ENCODE results near the gene TRIO. TPM values are rescaled to one million over a fixed set of nuclear protein-coding genes. Genes with fewer than 3 reads are reported as not detected.
A peak's percentile ranks its signal among the peaks of the same experiment; 100 is the strongest.

TRIO gene
- total RNA-seq, 1 experiment from 2014 or later = 88.8 TPM

DNA sequence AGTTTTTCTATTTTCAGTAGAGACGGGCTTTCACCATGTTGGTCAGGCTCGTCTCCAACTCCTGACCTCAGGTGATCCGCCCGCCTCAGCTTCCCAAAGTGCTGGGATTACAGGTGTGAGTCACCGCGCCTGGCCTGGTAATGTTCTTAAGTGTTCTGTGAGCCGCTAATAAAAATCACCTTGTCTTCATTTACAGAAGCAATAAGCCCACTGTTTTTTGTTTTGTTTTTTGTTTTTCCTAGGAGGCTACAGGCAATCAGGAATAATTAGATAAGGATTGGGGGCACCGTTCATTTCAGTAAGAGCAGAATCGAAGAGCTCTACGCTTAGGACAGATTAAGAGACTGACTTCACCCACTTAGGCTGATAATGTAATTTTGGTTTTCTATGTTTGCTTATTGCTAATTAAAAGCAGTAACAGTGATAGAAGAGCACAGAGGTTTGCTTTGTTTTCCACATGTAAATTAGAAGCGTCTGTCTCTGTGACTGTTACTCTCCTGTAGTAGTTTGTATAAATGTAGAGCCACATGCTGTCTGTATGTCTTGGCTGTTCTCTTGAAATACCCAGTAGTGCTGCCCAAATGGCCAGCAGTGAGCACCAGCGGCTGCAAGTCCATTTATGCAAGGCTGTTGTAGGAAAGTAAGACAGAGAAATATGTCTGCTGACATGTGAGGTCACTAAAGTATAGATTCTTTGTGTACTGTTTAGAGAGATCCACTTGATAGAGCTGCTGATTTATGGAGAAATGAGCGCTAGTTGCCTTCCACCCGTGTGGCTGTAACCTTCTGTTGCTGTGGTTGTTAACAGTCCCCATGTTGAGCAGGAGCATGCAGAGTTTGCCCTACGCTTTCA is 30.5 kb downstream of the TRIO start:
- Mint-ChIP-seq H3K4me3 (peak overlapping the region; percentile 34), H3K27ac (peak overlapping the region; percentile 91), H3K4me1 (peaks cover 75% of the 10 kb centered on the region), H3K9me3 (no peaks in the 10 kb centered on the region), H3K27me3 (ENCODE audit: low read depth) (no peaks in the 10 kb centered on the region), H3K36me3 (no peaks in the 10 kb centered on the region)
- ATAC-seq (peak; percentile 9), DNase-seq (ENCODE audit: low spot score) (no peak)
- ChIA-PET POLR2A (no interaction called here), CTCF (interaction anchor here (0.9 to 1.5 kb wide), 2 partner anchors 66 to 97 kb away, joined by 3 to 4 read pairs; no protein-coding TSS in a partner anchor)
- TF ChIP-seq NFYB (CRISPR knock-in tag; conservative IDR thresholded peaks at IDR 0.05; ENCODE audit: low read depth) = no peak
- TF ChIP-seq SMAD3 (CRISPR knock-in tag; IDR thresholded peaks at IDR 0.05; ENCODE audit: borderline replicate concordance) = no peak
- TF ChIP-seq NR1H2 (CRISPR knock-in tag; IDR thresholded peaks at IDR 0.05) = no peak
- TF ChIP-seq, protein P1, sequence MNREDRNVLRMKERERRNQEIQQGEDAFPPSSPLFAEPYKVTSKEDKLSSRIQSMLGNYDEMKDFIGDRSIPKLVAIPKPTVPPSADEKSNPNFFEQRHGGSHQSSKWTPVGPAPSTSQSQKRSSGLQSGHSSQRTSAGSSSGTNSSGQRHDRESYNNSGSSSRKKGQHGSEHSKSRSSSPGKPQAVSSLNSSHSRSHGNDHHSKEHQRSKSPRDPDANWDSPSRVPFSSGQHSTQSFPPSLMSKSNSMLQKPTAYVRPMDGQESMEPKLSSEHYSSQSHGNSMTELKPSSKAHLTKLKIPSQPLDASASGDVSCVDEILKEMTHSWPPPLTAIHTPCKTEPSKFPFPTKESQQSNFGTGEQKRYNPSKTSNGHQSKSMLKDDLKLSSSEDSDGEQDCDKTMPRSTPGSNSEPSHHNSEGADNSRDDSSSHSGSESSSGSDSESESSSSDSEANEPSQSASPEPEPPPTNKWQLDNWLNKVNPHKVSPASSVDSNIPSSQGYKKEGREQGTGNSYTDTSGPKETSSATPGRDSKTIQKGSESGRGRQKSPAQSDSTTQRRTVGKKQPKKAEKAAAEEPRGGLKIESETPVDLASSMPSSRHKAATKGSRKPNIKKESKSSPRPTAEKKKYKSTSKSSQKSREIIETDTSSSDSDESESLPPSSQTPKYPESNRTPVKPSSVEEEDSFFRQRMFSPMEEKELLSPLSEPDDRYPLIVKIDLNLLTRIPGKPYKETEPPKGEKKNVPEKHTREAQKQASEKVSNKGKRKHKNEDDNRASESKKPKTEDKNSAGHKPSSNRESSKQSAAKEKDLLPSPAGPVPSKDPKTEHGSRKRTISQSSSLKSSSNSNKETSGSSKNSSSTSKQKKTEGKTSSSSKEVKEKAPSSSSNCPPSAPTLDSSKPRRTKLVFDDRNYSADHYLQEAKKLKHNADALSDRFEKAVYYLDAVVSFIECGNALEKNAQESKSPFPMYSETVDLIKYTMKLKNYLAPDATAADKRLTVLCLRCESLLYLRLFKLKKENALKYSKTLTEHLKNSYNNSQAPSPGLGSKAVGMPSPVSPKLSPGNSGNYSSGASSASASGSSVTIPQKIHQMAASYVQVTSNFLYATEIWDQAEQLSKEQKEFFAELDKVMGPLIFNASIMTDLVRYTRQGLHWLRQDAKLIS (CRISPR knock-in tag; IDR thresholded peaks at IDR 0.05; ENCODE audit: borderline replicate concordance) = no peak
- no peak for TF ChIP-seq PREB (CRISPR knock-in tag; IDR thresholded peaks at IDR 0.05; ENCODE audit: borderline replicate concordance)
- no peak for TF ChIP-seq EMX1 (CRISPR knock-in tag; IDR thresholded peaks at IDR 0.05)
- no peak for TF ChIP-seq ZBTB21 (CRISPR knock-in tag; IDR thresholded peaks at IDR 0.05; ENCODE audit: borderline replicate concordance)
- no peak for TF ChIP-seq ZNF532 (CRISPR knock-in tag; IDR thresholded peaks at IDR 0.05; ENCODE audit: borderline replicate concordance)
- TF ChIP-seq JUN (CRISPR knock-in tag; IDR thresholded peaks at IDR 0.05) = no peak
- TF ChIP-seq NFATC4 (CRISPR knock-in tag; IDR thresholded peaks at IDR 0.05) = no peak
- no peak for TF ChIP-seq ARID4B (CRISPR knock-in tag; IDR thresholded peaks at IDR 0.05; ENCODE audit: borderline replicate concordance)
- no peak for TF ChIP-seq ZNF317 (CRISPR knock-in tag; IDR thresholded peaks at IDR 0.05; ENCODE audit: borderline replicate concordance, low read depth)
- no peak for TF ChIP-seq USF1 (CRISPR knock-in tag; IDR thresholded peaks at IDR 0.05)
